Stimulated activated CD8-positive, alpha-beta memory T cell treated with anti-CD3 and anti-CD28 coated beads, Interleukin-2, amount 100 ng/mL, for 48 hours (primary cell): ENCODE measurements around the gene ZNF761.
"Not testable (repeated sequence)": the region's sequence is repeated elsewhere in the genome, so short reads cannot be mapped to it uniquely, and the experiment has no call there.

Experiments used
- DNase-seq, 2 donors: peaks; one replicate each; pipeline ENCODE4 v3.0.0-alpha.2; 2020; ENCODE audit warnings: low read depth in 2 of 2

ZNF761 gene

GRCh38 chr19:53460131-53460721 is 28.4 kb downstream of the ZNF761 start:
- not testable (repeated sequence) for DNase-seq

- no peak for DNase-seq
These were observed 30.1 kb downstream of the ZNF761 start for GRCh38 chr19:53461866-53462265.

GRCh38 chr19:53462861-53463260 is 31.1 kb downstream of the ZNF761 start:
- no peak for DNase-seq

- DNase-seq, result no peak
These were observed 31.5 kb downstream of the ZNF761 start for GRCh38 chr19:53463263-53463662.

DNA sequence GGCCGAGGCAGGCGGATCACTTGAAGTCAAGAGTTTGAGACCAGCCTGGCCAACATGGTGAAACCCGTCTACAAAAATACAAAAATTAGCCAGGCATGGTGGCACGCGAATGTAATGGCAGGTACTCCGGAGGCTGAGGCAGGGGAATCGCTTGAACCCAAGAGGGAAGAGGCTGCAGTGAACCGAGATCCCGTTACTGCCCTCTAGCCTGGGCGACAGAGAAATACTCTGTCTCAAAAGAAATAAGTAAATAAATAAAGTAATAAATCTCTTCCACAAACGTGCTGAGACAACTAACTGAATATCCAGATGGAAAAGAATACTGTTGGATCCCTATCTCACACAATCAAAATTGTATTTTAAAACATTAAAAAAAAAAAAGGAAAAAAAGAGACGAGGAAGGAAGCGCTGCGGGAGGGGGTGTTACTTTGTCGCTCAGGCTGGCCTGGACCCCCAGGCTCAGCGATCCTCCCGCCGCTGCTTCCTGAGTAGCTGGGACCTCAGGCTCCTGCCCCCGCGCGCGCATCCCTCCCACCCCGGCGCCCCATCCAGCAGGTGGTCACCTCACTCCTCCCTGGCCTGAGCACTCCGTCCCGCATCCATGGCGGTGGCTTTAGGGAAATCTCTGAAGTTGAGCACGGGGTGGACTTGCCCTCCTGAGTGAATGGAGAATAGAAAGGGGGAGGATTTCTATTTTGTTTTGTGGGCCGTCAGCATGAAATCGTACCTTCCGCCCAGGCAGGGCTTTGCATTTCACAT is 35.1 kb downstream of the ZNF761 start:
- DNase-seq, result no peak

DNA sequence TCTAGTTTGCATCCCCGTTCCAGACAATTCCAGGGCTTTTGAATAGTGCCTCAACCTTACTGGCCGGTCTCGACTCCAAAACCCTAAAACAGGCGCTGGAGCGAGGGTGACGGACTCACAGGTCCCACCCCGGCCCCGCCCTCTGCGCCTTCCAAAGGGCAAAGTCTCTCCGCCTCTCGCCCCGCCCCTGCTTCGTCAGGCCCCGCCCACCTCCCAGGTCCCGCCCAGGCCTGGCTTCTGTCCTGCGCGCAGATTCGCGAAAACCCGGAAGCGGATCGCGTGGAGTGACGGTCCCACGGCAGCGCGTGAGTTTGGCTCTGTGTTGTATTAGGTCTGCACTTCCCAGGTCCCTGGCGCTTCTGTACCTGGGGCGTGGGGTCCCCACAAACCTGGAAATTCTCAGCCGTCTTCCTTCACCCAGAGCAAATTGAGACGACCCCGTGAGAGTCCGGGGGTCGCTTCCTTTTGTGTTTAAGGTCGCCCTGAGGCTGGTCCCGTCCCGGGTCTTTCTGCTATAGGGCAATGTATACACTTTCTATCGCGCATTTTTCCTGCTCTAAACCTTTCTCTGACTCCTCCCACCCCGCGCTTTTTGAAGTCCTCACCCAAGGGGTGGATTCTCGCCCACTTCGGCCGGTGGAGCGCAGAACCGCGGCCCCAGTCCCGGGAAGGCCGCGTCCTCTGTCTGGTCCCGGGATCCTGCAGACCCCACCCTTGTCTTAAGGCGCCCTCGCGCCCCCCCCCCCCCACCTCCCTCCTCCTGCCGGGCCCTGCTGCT is 35.9 kb downstream of the ZNF761 start, which contains the start of gene ZNF813:
ZNF813 (plus strand) TSS at position 249 of the 778 bp plus-strand sequence. CDS start 16,090 bp downstream, outside the sequence.
- DNase-seq, result peak; percentile 88 to 96

DNA sequence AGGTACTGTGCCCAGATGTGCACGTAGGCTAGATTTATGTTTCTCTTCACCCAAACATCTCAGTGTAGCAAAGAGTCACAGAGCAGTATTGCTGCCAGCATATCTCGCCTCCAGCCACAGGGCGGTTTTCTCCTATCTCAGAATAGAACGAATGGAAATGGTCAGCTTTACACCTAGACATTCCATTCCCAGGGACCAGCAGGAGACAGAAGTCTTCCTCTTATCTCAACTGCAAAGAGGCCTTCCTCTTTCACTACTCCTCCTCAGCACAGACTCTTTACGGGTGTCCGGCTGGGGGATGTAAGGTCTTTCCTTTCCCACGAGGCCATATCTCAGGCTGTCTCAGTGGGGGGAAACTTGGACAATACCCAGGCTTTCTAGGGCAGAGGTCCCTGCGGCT is 36.8 kb downstream of the ZNF761 start:
- not testable (repeated sequence) for DNase-seq

DNA sequence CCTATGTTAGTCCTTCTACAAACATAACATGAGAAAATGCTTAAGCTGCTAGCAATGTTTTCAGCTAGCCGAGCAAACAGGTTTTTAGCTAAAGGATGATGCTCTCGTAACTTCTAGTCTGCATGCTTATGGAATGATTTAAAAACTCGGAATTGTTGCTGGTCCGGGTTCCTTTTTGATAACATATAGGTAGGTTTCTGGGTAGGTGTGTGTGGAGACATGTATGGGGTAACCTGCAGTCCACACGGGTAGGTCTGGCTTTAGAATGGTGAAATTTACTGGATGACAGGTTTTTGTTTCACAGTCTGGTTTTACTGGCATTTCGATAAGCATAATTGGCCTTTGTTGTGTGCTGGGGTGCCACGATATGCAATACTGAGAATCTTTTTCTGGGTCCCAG is 40.1 kb downstream of the ZNF761 start:
- no peak for DNase-seq

DNA sequence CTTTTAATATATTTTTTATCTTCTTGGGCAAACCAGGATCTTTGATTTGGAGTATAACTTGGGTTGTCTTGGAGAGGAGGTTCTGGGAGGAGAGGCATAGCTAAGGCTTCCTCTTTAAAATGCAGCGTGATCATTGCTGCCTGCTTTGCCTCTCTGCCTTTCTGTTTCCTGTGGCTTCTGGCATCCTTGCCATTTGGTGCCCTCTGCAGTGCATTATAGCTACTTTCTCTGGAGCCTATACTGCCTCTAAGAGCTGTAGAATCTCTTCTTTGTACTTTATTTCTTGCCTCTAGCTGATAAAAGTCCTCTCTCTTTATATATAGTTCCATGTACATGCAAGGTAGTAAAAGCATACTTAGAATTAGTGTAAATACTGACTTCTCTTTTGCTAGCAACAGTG is 43.0 kb downstream of the ZNF761 start:
- DNase-seq, result not testable (repeated sequence)

- not testable (repeated sequence) for DNase-seq
These were observed 43.7 kb downstream of the ZNF761 start for GRCh38 chr19:53475470-53475869.

DNA sequence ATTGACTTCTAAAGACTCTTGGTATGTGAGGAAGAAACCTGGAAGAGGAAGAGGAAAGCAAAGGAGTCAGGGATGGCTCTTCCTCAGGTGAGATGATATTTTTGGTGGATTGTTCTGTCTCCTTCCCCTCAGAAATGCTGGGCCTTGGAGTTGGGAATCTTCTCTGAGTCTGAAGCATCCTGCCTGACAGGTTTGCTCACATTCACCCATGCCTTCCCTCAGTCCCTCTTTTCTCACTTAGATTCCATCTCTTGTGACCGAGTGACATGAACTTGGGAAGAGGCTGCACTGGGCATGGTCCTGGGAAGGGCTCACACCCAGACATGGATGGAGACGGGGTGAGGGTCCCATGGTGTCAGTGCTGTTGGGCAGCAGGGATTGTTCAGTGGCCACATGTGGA is 52.0 kb downstream of the ZNF761 start:
- not testable (repeated sequence) for DNase-seq

DNA sequence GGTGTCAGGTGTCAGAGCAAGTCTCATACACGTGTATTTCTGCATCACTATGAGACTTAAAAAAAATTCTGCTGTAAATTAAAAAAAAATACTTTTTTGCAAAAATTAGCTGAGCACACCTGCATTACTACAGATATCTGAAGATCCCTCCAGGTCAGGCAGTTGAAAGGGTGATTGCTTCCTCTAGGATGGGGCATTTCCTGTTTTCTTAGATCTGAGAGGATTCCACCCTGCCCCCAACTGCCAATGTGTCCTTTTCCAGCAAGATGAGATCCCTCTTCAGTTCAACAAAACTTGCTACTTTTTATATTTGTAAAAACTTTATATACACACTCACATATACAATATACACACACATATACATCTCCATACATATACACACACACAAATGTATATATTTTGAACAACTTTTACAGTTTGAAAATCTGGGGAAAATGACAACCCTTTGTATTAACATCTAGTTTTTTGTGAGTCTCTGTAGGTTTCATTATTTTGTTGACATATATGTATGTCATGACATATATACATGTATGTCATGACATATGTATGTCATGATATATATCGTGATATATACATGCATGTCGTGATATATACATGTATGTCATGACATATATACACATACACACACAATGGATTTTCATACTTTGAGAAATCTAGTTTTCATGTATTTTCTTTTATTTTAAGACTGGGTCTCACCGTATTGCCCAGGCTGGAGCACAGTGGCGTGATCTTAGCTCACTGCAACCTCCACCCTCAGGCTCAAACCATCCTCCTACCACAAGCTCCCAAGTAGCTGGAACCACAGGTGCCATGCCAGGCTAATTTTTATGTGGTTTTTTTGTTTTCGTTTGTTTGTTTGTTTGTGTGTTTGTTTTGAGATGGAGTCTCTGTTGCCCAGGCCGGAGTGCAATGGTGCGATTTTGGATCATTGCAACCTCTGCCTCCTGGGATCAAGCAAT is 53.5 kb downstream of the ZNF761 start:
- DNase-seq, result no peak

- no peak for DNase-seq
These were observed 60.4 kb downstream of the ZNF761 start for GRCh38 chr19:53492153-53492552.

DNA sequence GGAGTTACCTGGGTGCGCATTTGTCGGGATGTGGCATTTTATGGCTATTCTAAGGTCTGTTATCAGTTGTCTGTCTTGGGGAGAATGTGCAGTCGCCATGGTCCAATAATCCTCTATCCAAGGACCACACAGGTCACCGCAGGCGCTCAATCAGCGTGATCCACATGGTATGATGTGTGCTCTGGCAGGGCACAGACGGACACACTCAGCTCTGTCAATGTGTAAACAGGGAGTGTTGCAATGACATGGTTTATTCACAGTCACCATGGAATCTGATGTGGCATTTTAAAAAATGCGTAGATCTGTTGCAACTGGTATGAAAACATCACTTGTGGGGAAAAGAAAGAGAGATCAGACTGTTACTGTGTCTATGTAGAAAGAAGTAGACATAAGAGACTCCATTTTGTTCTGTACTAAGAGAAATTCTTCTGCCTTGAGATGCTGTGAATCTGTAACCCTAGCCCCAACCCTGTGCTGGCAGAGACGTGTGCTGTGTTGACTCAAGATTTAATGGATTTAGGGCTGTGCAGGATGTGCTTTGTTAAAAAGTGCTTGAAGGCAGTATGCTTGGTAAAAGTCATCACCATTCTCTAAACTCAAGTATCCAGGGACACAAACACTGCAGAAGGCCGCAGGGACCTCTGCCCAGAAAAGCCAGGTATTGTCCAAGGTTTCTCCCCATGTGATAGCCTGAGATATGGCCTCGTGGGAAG is 65.7 kb downstream of the ZNF761 start:
- not testable (repeated sequence) for DNase-seq

- DNase-seq, result not testable (repeated sequence)
These were observed 66.2 kb downstream of the ZNF761 start for GRCh38 chr19:53498024-53498395.

GRCh38 chr19:53503151-53503550 is 71.4 kb downstream of the ZNF761 start:
- DNase-seq, result not testable (repeated sequence)

- DNase-seq, result not testable (repeated sequence)
These were observed 72.0 kb downstream of the ZNF761 start for GRCh38 chr19:53503671-53504364.

GRCh38 chr19:53504365-53504703 is 72.5 kb downstream of the ZNF761 start:
- DNase-seq, result not testable (repeated sequence)

- DNase-seq, result no peak
These were observed 73.1 kb downstream of the ZNF761 start for GRCh38 chr19:53504885-53505284.

- no peak for DNase-seq
These were observed 74.9 kb downstream of the ZNF761 start for GRCh38 chr19:53506728-53507127.
